Medulla oblongata (tissue), 1 donor: Measurements from ENCODE around the gene SLC25A29.
A peak's percentile ranks its signal among the peaks of the same experiment; 100 is the strongest.
"Not testable (repeated sequence)": the region's sequence is repeated elsewhere in the genome, so short reads cannot be mapped to it uniquely, and the experiment has no call there.

ENCODE experiments used
- DNase-seq: peaks from one replicate; pipeline ENCODE4 v3.0.0-alpha.2; 2015; ENCODE audit errors: extremely low spot score

The SLC25A29 gene

GRCh38 chr14:100293497-100294212 lies 12.6 kb downstream of the SLC25A29 start:
- DNase-seq: no peak

DNA sequence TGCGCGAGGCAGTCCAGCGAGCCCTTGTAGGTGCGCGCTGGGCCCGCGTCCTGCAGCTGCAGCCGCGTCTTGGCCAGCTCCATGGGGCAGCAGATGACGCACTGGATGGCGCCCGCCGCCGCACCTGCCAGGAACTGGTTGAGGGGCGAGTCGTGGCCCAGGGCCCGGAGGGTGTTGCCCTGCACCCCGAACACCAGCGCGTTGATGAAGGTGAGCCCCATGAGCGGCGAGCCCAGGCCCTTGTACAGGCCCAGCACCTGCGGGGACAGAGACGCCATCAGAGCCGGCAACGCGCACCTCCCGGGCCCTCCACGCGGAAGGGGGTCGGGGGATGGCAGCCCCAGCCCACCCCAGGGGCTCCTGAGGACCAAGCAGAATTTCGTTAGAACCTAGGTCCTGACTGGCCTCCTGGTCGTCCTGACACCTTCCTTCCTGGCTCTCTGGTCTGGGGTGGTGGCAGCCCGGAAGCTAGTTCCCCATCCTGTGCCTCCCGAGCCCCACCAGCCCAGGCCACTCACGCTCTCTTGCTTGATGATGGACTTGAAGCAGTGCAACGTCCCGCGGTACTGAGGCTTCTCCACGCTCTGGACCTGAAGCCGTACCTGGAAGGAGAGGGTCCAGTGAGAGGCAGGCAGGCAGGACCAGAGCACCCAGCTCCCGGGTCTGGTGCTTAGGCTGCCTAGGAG lies 13.3 kb downstream of the SLC25A29 start:
- no peak for DNase-seq

DNA sequence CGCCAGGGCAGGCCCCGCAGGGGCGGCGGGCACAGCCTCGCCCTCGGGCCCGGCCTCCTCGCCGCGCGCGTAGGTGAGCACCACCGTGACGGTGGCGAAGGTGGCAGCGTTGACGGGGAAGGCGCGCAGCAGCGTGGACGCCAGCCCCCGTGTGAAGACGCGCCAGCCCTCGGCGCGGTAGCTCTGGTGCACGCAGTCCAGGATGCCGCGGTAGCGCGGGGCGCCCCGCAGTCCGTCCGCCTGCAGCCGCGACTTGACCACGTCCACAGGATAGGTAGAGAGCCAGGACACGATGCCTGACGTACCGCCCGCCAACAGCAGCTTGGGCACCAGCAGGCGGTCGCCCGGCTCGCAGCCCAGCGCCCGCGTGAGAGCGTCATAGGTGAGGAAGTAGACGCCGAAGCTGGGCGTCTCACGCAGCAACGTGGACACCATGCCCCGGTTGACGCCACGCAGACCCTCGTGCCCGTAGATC lies 13.9 kb downstream of the SLC25A29 start:
- DNase-seq: no peak

DNA sequence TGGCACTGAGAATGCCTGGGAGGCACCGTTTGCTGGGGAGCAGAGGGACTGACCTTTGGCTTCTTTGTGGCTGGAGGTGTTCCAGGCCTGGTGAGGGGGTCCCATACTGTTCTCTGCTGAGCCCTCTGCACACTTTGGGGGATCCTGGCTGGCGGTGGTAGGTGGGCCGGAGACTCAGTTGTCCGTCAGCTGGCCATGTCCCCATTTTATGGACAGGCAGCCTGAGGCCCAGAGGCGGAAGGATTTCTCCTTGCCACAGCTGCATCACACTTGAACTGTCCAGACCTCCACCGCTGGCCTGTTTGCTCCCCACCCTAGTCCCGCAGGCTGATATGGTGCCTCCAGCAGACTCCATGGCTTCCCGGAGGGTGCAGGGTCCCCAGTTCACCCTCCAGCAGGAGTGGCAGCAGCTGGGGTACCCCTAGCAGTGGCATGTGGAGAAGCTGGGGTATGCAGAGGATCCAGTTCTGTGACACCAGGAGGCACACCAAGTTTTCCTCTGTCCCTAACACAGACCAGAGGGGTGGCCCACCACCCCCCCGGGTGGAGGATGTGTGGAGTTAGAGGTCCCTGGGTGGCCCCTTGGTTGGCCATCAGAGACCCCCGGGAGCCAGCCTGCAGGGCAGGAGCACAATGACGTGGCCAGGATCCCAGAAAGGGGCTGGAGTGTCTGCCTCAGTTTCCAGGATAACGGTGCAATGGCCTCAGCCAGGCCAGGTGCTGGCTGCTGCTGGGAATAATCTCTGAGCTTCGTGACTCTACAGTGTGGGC lies 14.8 kb downstream of the SLC25A29 start:
- no peak for DNase-seq

DNA sequence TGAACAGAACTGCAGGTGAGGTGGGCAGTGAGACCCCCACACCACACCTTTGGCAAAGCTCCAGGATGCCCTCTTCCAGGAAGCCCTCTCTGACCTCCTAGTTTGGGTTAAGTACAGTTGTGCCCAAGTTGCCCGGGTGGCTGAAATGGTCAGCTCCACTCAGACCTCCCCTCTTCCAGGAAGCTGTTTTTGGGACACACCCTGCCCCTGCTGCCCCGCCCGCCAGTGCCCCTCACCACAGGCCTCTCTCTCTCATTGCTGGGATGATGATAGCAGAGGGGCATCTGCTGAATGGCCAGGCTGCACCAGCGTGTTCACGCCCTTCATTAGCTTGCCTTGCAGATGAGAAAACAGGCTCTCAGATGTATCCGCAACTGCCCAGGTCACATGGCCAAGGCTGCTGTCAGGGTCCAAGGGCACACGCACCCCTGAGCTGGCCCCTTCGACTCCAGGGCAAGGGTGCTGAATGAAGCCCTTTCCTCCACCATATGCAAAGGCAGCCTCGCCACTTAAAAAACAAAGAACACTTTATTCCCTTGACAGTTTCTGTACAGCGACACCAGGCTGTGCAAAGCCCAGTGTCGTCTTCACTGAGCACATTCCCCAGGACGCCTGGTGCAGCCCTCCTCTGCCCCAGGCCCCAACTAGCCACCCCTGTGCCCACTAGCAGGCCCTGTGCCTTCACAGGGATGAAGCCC lies 15.5 kb downstream of the SLC25A29 start:
- peak; percentile 77 for DNase-seq

GRCh38 chr14:100289916-100290606 lies 16.2 kb downstream of the SLC25A29 start:
- DNase-seq: no peak

GRCh38 chr14:100288382-100289185 lies 17.7 kb downstream of the SLC25A29 start:
- no peak for DNase-seq

GRCh38 chr14:100287998-100288295 lies 18.3 kb downstream of the SLC25A29 start:
- not testable (repeated sequence) for DNase-seq

DNA sequence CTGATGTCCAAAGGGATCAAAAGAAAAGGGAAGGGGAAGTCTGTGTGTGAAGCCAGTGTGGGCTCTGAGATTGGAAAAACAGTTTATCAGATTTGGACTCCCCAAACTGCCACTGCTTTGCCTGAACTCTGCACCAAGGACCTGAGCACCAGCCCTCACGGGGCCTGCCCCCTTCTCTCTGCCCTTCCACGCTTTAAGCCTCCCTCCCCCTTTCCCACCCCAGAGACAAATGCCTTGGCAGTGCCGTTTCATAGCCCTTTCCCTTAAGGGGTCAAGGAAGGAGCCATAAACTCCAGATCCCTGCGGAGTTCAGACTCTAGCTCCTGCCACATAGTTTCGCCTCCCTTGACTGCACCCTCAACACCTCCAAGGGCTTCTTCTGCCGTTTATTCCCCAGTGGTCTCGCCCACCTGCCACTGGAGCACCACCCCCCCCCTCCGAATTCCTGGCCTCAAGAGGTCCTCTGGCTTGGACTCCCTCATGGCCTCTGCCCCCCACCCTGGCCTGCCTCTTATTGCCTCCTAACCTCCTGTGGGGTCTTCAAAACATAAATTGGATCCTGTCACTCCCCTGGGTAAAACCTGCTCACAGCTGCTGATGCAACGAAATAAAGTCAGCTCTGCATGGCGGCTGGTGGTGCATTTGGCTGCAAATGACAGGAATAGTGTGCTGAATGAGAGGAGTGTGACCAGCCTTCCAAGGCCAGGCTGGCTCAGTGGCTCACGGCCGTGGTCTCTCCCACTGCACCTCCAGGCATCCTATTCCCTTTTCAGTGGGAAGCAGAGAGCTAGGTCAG lies 18.8 kb downstream of the SLC25A29 start:
- DNase-seq: no peak

- DNase-seq: no peak
These were observed 19.6 kb downstream of the SLC25A29 start for GRCh38 chr14:100286484-100287191.

DNA sequence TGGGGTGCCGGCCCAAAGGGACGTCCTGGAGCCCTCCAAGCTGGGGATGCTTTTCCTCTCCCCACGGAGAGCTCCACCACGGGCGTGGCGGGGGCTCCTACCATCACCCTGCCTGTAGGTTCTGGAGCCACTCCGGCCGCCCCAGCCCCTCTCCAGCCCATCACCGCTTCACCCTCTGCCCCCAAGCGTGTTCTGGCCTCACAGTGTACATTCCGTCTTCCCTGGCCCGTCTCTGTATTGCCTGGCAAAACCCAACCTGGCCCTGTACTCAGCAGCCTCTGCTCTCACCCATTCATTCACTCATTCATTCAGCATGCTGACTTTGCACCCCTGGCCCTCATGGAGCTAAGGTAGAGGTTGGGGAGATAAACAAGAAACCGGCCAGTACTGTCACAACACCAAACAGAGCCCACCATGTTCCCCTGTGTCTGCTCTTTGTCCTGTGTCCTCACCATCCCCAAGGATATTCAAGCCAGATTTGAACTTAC lies 20.3 kb downstream of the SLC25A29 start:
- no peak for DNase-seq

GRCh38 chr14:100285021-100285912 lies 21.0 kb downstream of the SLC25A29 start:
- peak; percentile 69 for DNase-seq

- DNase-seq: no peak
These were observed 22.0 kb downstream of the SLC25A29 start for GRCh38 chr14:100283984-100284881.

GRCh38 chr14:100283436-100283835 lies 22.8 kb downstream of the SLC25A29 start:
- not testable (repeated sequence) for DNase-seq

- DNase-seq: no peak
These were observed 23.4 kb downstream of the SLC25A29 start for GRCh38 chr14:100282766-100283419.

- DNase-seq: no peak
These were observed 24.2 kb downstream of the SLC25A29 start for GRCh38 chr14:100282083-100282350.
